Right lobe of liver (tissue), 4 donors: Measurements from ENCODE around the gene BZW1.

ENCODE experiments used
- POLR2A ChIP-seq: fragments of 450-650 bp; IDR thresholded peaks from one replicate; pipeline ENCODE4 v1.6.1; 2017; ENCODE audit warnings: antibody characterized with exemption, mild to moderate bottlenecking
- TF ChIP-seq, protein P1 (sequence below), 4 donors: fragments of 200-600 bp in 3 of 4; fragments of 450-650 bp in 1 of 4; IDR thresholded peaks; one replicate each; pipeline versions ENCODE4 v1.5.1 to v1.8.0; 2016 to 2022; ENCODE audit warnings: antibody characterized with exemption in 4 of 4, mild to moderate bottlenecking in 2 of 4
- donor health status: DM: no; HTN: no; CAD: no.
- donor health status: DM: no; HTN: no; CAD: no.
- donor health status: DM: no; HTN: yes; CAD: no.

DNA sequence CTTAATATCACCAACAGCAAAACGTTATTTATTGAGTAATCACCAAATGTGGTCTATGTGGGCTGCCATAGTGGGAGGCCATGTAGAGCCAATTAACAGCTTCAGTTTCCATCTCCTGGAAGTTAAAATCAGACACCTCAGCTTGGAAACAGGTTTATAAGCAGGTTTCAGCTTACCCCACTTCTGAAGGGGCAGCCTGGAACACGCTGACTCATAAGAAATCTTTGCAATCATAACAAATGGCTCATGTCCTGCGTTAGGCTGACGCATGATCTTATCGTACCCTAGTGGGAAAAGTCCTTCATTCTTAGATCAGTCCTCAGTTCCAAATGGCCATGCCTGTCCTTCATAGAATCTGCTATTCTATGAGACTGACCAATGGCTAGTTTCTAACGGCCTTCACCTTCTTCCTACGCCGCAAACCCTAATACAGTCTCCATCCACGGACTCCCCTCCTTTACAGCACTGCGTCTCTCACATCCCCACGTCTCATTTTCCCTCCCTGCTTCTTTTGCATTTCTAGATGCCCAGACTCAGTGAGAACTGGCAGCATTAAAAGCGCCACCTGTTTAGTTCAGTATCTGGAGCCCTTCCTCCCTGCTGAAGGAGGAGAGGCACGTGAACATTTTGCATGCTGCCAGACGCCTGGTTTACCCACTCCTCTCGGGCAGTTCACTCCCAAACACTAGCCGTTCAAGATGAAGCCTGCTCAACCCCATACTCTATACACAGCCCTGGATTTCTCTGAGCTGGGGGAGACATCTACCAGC is 24.2 kb upstream of the BZW1 start:
- TF ChIP-seq, protein P1, sequence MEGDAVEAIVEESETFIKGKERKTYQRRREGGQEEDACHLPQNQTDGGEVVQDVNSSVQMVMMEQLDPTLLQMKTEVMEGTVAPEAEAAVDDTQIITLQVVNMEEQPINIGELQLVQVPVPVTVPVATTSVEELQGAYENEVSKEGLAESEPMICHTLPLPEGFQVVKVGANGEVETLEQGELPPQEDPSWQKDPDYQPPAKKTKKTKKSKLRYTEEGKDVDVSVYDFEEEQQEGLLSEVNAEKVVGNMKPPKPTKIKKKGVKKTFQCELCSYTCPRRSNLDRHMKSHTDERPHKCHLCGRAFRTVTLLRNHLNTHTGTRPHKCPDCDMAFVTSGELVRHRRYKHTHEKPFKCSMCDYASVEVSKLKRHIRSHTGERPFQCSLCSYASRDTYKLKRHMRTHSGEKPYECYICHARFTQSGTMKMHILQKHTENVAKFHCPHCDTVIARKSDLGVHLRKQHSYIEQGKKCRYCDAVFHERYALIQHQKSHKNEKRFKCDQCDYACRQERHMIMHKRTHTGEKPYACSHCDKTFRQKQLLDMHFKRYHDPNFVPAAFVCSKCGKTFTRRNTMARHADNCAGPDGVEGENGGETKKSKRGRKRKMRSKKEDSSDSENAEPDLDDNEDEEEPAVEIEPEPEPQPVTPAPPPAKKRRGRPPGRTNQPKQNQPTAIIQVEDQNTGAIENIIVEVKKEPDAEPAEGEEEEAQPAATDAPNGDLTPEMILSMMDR (IDR thresholded peaks at IDR 0.05): no peak
- TF ChIP-seq POLR2A: no peak
